T-helper 22 cell (primary cell): ENCODE results near the gene LSM14A.
"Not testable (repeated sequence)": the region's sequence is repeated elsewhere in the genome, so short reads cannot be mapped to it uniquely, and the experiment has no call there.

Experiments
- DNase-seq: peaks from one replicate; pipeline ENCODE4 v3.0.0-alpha.2; 2020; ENCODE audit warnings: low read depth

LSM14A gene

GRCh38 chr19:34171877-34172660 lies at the start of gene LSM14A:
LSM14A (plus strand) TSS chr19:34172504; CDS start chr19:34172643, 139 bp downstream.
- peak; percentile 89 for DNase-seq

DNA sequence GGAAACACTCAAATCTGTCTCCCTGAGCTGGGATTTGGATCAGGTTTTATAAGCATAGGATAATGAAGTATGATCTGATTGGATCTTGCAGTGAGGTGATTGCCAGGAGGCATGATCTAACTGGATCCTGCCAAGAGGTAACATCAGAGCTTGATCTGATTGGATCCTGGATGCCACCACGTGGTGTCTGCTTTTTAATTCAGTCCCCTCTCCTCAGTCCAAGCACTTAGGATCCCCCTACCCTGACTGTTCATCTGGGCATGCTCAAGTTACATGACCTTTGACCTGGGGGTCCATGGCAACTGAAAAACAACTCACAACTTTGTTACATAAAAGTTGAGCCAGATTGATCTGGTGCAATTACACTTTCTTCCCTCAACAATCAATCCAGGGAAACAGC lies 47.5 kb upstream of the LSM14A start:
- no peak for DNase-seq

DNA sequence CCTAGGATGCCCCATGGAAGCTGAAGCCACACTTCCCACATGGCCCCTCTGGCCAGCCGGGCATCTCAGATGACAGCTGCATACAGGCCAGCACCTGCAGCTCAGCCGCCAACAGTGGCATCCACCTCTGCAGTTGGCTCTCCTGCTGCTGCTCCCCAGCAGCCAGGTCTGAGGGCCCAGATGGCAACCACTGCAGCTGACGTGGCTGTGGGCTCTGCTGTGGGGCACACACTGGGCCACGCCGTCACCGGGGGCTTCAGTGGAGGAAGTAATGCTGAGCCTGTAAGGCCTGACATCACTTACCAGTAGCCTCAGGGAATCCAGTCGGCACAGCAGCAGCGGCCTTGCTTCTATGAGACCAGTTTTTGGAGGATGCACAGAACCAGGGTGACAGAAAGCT lies 45.3 kb upstream of the LSM14A start:
- no peak for DNase-seq

DNA sequence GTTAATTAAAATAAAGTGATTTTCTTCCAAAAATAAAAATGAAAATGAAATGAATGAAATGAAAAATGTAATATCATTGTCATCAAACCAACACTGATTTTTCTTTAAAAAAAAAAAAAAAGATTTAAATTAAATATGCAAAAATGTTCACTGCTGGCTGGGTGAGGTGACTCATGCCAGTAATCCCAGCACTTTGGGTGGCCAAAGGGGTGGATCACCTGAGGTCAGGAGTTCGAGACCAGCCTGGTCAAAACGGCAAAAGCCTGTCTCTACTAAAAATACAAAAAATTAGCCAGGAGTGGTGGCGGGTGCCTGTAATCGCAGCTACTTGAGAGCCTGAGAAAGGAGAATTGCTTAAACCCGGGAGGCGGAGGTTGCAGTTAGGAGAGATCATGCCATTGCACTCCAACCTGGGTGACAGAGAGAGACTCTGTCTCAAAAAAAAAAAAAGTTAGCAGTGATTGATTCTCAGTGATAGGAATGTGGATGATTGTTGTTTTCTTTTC lies 44.6 kb upstream of the LSM14A start:
- DNase-seq, result no peak

- no peak for DNase-seq
Observed at GRCh38 chr19:34128558-34129250, 43.6 kb upstream of the LSM14A start.

DNA sequence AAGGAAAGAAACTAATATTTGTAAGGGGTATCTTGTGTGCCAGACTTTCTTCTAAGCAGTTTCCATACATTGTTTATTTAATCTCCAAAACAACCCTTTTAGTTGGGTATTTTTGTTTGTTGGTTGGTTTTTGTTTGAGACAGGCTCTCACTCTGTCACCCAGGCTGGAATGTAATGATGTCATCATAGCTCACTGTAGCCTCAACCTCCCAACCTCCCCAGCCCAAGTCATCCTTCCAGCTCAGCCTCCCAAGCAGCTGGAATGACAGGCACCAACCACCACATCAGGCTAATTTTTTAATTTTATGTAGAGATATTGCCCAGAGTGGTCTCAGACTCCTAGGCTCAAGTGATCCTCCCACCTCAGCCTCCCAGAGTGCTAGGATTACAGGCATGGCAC lies 41.2 kb upstream of the LSM14A start:
- DNase-seq, result no peak

GRCh38 chr19:34132145-34132544 lies 40.2 kb upstream of the LSM14A start:
- not testable (repeated sequence) for DNase-seq

- not testable (repeated sequence) for DNase-seq
Observed at GRCh38 chr19:34132706-34133105, 39.6 kb upstream of the LSM14A start.

DNA sequence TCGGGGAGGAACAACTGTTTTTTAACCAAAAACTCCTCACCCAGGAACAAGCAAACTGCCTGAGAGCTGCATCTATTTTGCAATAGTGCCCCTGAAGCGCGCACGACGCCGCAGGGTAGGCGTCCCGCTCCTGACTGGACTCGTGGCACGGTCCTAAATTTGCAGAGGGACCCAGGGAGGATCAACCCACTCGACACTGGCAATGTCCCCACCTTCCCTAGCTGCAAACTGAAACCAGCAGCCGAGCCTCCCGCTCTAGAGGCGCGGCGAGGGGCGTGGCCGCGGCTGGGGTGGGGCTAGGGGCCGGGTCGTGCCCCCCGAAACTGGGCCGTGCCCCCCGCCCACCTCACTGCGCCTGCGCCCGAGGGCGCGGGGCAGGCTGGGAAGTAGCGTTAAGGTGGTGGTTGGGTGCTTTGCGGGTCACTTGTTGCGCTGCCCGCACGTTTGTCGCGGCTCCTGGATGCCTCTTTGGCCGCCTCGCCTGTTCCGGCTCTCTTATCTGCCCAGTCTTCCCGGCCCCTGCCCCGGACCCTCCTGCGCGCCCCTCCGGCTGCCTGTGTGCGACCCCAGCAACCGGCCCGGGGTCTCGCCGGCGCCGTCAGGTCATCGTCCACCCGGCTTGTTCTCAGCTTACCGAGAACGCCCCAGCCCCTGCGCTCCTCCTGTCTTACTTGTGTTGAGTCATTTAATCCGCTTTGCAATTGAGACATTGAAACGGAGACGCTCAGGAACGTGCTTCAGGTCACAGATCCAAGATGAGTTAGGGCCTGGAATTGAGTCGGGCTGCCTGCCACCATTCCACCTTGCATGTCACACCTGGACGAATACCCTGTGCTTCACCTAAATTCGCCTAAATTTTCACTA lies 37.9 kb upstream of the LSM14A start:
- DNase-seq, result peak; percentile 77

DNA sequence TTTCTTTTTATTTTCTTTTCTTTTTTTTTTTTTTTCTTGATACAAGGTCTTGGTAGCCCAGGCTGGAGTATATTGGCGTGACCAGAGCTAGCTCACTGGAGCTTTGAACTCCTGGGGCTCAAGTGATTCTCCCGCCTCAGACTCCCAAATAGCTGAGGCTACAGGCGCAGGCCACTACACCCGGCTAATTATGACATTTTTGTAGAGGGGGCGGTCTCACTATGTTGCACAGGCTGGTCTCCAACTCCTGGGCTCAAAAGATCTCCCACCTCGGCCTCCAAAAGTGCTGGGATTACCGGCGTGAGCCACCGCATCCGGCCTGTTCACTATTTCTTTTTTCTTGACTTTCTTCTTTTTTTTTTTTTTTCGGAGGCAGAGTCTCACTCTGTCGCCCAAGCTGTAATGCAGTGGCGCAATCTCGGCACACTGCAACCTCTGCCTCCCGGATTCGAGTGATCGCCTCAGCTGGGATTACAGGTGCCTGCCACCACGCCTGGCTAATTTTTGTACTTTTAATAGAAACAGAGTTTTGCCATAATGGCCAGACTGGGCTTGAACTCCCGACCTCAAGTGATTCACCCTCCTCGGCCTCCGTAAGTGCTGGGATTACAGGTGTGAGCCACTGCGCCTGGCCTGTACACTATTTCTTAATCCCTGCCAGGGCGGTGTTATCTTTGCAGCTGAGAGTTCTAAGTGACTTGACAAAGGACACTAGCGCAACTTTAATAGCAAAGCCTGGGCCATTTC lies 37.1 kb upstream of the LSM14A start:
- no peak for DNase-seq

DNA sequence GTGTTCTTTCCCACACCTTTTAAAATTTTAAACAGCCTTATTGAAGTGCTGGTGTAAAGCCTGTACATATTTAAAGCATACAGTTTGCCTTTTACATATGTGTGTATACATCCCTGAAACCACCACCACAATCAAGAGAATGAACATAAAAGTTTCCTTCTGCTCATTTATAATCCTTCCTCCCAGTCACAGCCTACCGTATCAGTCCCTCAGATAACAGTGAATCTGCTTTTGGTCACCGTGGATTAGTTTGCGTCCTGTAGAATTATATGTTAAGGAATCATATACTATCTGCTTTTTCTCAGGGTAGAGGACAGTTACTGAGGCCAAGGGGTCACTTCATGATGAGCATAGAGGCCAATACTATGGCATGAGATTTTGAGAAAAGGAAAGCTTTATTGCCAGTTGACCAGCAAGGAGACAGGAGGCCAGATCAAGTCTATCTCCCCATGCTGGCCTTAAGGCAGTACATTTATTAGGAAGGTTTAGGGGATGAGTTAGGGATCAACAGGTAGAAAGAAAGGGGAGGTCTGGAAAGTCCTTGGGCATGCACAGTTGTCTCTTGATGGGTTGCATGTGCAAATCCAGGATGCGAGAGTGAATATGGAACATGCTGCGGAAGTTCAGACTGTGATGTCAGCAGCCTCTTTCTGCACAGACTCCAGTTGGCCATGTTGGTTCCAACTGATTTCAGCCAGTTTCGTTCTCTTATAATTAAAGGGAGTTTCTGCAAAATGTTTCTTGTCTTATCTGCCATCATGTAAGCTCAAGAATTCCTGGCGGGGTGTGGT lies 36.3 kb upstream of the LSM14A start:
- DNase-seq, result no peak

GRCh38 chr19:34141025-34141424 lies 31.3 kb upstream of the LSM14A start:
- no peak for DNase-seq

DNA sequence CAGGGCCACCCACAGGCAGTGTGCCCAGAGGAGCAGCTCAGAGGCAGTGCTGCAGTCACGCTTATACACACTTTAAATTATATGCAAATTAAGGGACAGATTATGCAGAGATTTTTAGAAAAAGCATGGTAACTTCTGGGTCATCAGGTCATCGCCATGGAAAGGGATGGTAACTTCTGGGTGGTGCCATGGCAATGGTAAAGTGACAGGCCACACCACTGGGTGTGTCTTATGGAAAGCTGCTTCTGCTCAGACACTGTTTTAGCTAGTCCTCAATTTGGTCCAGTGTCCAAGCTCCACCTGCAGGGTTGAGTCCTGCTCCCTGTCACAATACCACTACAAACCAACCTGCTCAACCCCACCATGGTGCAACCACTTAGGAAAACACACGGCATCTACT lies 29.9 kb upstream of the LSM14A start:
- no peak for DNase-seq

DNA sequence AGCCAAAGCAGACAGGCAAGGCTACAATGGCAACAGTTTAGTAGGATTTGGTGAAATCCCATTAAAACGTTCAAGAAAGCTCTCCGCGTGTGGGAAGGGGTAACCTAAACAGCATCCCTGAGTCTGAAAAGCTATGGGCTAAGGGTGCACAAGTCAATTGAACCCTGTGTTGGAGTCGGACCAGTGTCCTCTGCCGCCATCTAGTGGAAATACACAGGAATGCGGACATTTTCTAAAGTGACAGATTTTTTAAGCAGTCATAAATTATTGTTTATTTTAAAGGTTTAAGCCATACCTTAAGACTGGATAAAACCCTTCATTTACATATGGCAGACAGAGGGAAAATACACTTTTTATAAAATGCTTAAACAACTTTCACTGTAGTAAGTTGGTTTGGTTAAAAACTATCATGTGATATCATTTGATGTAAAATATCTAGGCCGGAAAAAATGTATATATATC lies 26.5 kb upstream of the LSM14A start:
- DNase-seq, result no peak

- no peak for DNase-seq
Observed at GRCh38 chr19:34148658-34149185, 23.6 kb upstream of the LSM14A start.

- no peak for DNase-seq
Observed at GRCh38 chr19:34149873-34150272, 22.4 kb upstream of the LSM14A start.

DNA sequence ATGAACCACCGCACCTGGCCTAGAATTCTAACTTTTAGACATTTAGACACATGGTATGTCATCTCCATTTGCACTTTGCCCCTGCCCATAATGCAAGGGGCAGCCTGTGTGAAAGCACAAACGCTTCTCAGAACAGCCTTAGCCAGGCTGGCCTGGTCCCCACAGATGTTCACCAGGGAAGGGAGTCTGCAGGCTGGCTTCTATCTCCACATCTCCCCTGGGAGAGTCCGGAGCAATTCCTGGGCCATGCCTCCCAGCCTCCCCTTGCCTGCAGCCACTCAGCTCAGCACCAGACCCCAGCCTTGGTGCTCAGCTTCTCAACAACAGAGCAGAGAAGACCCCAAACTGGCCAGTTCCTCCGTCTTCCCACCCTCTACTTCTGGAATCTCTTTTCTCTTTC lies 21.7 kb upstream of the LSM14A start:
- no peak for DNase-seq

- DNase-seq, result no peak
Observed at GRCh38 chr19:34151439-34151838, 20.9 kb upstream of the LSM14A start.

- DNase-seq, result no peak
Observed at GRCh38 chr19:34154401-34154800, 17.9 kb upstream of the LSM14A start.

DNA sequence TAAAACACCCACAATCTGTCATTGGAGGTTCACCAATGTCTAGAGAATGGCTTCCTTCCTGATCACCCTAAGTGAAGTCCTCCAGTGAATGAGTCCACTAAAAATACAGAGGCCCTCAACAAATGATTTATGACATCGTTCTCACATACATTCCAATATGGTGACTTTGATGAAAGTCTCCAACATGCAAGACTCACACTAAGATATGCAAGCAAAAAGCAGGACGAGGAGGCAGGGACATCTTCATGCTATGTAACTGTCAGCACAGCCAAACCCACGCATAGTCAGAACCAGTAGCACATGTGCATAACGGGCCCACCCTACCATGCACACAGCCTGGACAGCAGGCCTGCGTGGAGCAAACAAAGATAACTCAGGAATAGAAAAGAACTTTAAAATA lies 16.6 kb upstream of the LSM14A start:
- no peak for DNase-seq
